MCF 10A (cell line): ENCODE data around the gene UBXN4. TPM values are rescaled to one million over a fixed set of nuclear protein-coding genes. Genes with fewer than 3 reads are reported as not detected.
"Not testable (repeated sequence)": the region's sequence is repeated elsewhere in the genome, so short reads cannot be mapped to it uniquely, and the experiment has no call there.

Experiments used
- BruUV-seq: library from RNA; stranded (reverse); fragments of 400-500 nt; replicated peaks from 2 replicates; lab custom pipeline; 2021; lab: Mats Ljungman, UMichigan
- CTCF ChIA-PET: fragments of 300-600 bp; sonication (Branson Sonifier 250); formaldehyde crosslinking; extraction: SDS; loops from one replicate; lab custom pipeline; 2021; ENCODE audit warnings: antibody characterized with exemption, inconsistent platforms; lab: Yijun Ruan, JAX
- POLR2A ChIA-PET: fragments of 300-600, 350-650 bp; sonication (Branson Sonifier 250); formaldehyde crosslinking; extraction: SDS; loops from one replicate; lab custom pipeline; 2020; ENCODE audit warnings: antibody characterized with exemption, inconsistent platforms; lab: Yijun Ruan, JAX
- DNase-seq: peaks from one replicate; pipeline ENCODE4 v3.0.0-alpha.2; 2018; ENCODE audit not compliant: unreplicated experiment
- H3K27ac Mint-ChIP-seq: one replicate; pipeline ENCODE4 v1.8.0; 2022; ENCODE audit warnings: mild to moderate bottlenecking, low read depth, mixed read lengths; ENCODE audit not compliant: unreplicated experiment
- H3K27me3 Mint-ChIP-seq: one replicate; pipeline ENCODE4 v1.8.0; 2022; ENCODE audit warnings: mixed read lengths; ENCODE audit not compliant: insufficient read depth, unreplicated experiment
- H3K36me3 Mint-ChIP-seq: one replicate; pipeline ENCODE4 v1.8.0; 2022; ENCODE audit warnings: mild to moderate bottlenecking, moderate library complexity, mixed read lengths; ENCODE audit not compliant: insufficient read depth, unreplicated experiment
- H3K4me1 Mint-ChIP-seq: one replicate; pipeline ENCODE4 v1.8.0; 2022; ENCODE audit warnings: mixed read lengths; ENCODE audit not compliant: insufficient read depth, unreplicated experiment
- H3K4me3 Mint-ChIP-seq: one replicate; pipeline ENCODE4 v1.8.0; 2022; ENCODE audit warnings: mild to moderate bottlenecking, moderate library complexity, mixed read lengths; ENCODE audit not compliant: unreplicated experiment
- H3K9me3 Mint-ChIP-seq: one replicate; pipeline ENCODE4 v1.8.0; 2022; ENCODE audit warnings: mixed read lengths; ENCODE audit not compliant: unreplicated experiment
- CTCF ChIP-seq: fragments of 200-600 bp; IDR thresholded peaks from one replicate; pipeline ENCODE4 v1.8.0; 2022; ENCODE audit warnings: antibody characterized with exemption, mild to moderate bottlenecking; ENCODE audit not compliant: unreplicated experiment
- intact Hi-C: fragments of 100-400 bp; cut with micrococcal nuclease; formaldehyde crosslinking; loops from 2 replicates; pipeline ENCODE4 v1.14.1; 2022
- total RNA-seq: library from RNA; stranded (reverse); gene quantifications from 2 replicates; pipeline ENCODE4 v1.2.3, GENCODE V29; 2022

UBXN4 gene
- total RNA-seq, 1 experiment from 2014 or later: 79.0 TPM

- Mint-ChIP-seq H3K27me3 (no peaks in the 10 kb centered on the region), H3K4me1 (peaks cover 15% of the 10 kb centered on the region), H3K4me3 (no peak overlapping the region), H3K9me3 (no peaks in the 10 kb centered on the region), H3K27ac (peak overlapping the region; percentile 46), H3K36me3 (peaks cover 53% of the 10 kb centered on the region)
- TF ChIP-seq CTCF: no peak
- intact Hi-C loops: no loop called here
- DNase-seq: peak; percentile 57
- POLR2A ChIA-PET: no interaction called here
- CTCF ChIA-PET: interaction anchor here (1.5 to 2.8 kb wide), 3 partner anchors 11 to 798 kb away, joined by 4 to 25 read pairs (median 4); no protein-coding TSS in a partner anchor
- BruUV-seq: no TSS peak
These were observed 45.2 kb downstream of the UBXN4 start for GRCh38 chr2:135786823-135787222.

- H3K4me3 Mint-ChIP-seq: no peak overlapping the region
- intact Hi-C loops: no loop called here
- peaks cover 21% of the 10 kb centered on the region for H3K36me3 Mint-ChIP-seq
- no peaks in the 10 kb centered on the region for H3K9me3 Mint-ChIP-seq
- BruUV-seq: no TSS peak
- H3K4me1 Mint-ChIP-seq: peaks cover 17% of the 10 kb centered on the region
- no peak for TF ChIP-seq CTCF
- ChIA-PET CTCF (interaction anchor here (0.6 kb wide), 2 partner anchors 787 to 1378 kb away, joined by 3 read pairs; no protein-coding TSS in a partner anchor), POLR2A (no interaction called here)
- no peaks in the 10 kb centered on the region for H3K27me3 Mint-ChIP-seq
- no peak overlapping the region for H3K27ac Mint-ChIP-seq
- DNase-seq: no peak
These were observed 48.8 kb downstream of the UBXN4 start for GRCh38 chr2:135790423-135790822.

- ChIA-PET CTCF (interaction anchor here (0.6 to 1.1 kb wide), 2 partner anchors 10 to 22 kb away, joined by 4 to 5 read pairs; no protein-coding TSS in a partner anchor), POLR2A (no interaction called here)
- BruUV-seq: no TSS peak
- Mint-ChIP-seq H3K4me3 (no peak overlapping the region), H3K36me3 (peaks cover 10% of the 10 kb centered on the region), H3K27ac (no peak overlapping the region), H3K27me3 (no peaks in the 10 kb centered on the region), H3K4me1 (peaks cover 17% of the 10 kb centered on the region), H3K9me3 (no peaks in the 10 kb centered on the region)
- no peak for TF ChIP-seq CTCF
- DNase-seq: no peak
- intact Hi-C loops: no loop called here
These were observed 49.9 kb downstream of the UBXN4 start for GRCh38 chr2:135791418-135792190.

GRCh38 chr2:135792401-135793150, 50.9 kb downstream of the UBXN4 start:
- CTCF ChIA-PET: no interaction called here
- H3K27ac Mint-ChIP-seq: no peak overlapping the region
- no peaks in the 10 kb centered on the region for H3K27me3 Mint-ChIP-seq
- no peak for TF ChIP-seq CTCF
- no TSS peak for BruUV-seq
- no peaks in the 10 kb centered on the region for H3K9me3 Mint-ChIP-seq
- intact Hi-C loops: no loop called here
- POLR2A ChIA-PET: no interaction called here
- no peak for DNase-seq
- H3K4me1 Mint-ChIP-seq: peaks cover 13% of the 10 kb centered on the region
- no peaks in the 10 kb centered on the region for H3K36me3 Mint-ChIP-seq
- no peak overlapping the region for H3K4me3 Mint-ChIP-seq

- H3K36me3 Mint-ChIP-seq, H3K9me3 Mint-ChIP-seq, BruUV-seq, POLR2A ChIA-PET, H3K27ac Mint-ChIP-seq, H3K27me3 Mint-ChIP-seq, H3K4me3 Mint-ChIP-seq, DNase-seq: not testable (repeated sequence)
- intact Hi-C loops: loop anchor here (5.0 kb wide), 1 partner anchor 808 kb away; no protein-coding TSS in a partner anchor
- CTCF ChIA-PET: interaction anchor here (0.6 to 3.1 kb wide), 5 partner anchors 13 to 898 kb away, joined by 3 to 65 read pairs (median 7); no protein-coding TSS in a partner anchor
- peaks cover 17% of the 10 kb centered on the region for H3K4me1 Mint-ChIP-seq
These were observed 54.0 kb downstream of the UBXN4 start for GRCh38 chr2:135795641-135796040.
